Prostate gland (tissue), 2 donors: ENCODE results near the gene SSH2. TPM values are rescaled to one million over a fixed set of nuclear protein-coding genes. Genes with fewer than 3 reads are reported as not detected.
A peak's percentile ranks its signal among the peaks of the same experiment; 100 is the strongest.

Experiments
- DNase-seq: peaks from one replicate; pipeline ENCODE4 v3.0.0-alpha.2; 2019; ENCODE audit warnings: low spot score
- H3K27ac ChIP-seq, 2 donors: fragments of 200-600 bp; sonication (generic); 2 replicates each; pipeline ENCODE4 v1.5.1; 2017 to 2019
- H3K27me3 ChIP-seq: fragments of 200-600 bp; sonication (generic); replicated peaks from 2 replicates; pipeline ENCODE4 v1.5.1; 2019; ENCODE audit not compliant: insufficient read depth
- H3K36me3 ChIP-seq, 2 donors: fragments of 200-600 bp; sonication (generic); 1 replicate in 1 of 2; 2 replicates in 1 of 2; pipeline versions ENCODE4 v1.5.1 to v1.8.1; 2017 to 2019
- H3K4me1 ChIP-seq: fragments of 200-600 bp; sonication (generic); replicated peaks from 2 replicates; pipeline ENCODE4 v1.5.1; 2019
- H3K4me3 ChIP-seq, 2 donors: fragments of 200-600 bp; sonication (generic); 2 replicates each; pipeline ENCODE4 v1.5.1; 2017 to 2019
- H3K9me3 ChIP-seq: fragments of 200-600 bp; sonication (generic); 2 replicates; pipeline ENCODE4 v1.5.1; 2017
- CTCF ChIP-seq, 4 experiments: fragments of 200-600 bp in 2 of 4; fragments of 450-650 bp in 2 of 4; sonication (generic) in 2 of 4; IDR thresholded peaks; 1 replicate in 3 of 4; 2 replicates in 1 of 4; pipeline ENCODE4 v1.5.1; 2016 to 2019; ENCODE audit warnings: antibody characterized with exemption in 4 of 4, mild to moderate bottlenecking in 2 of 4, moderate library complexity in 2 of 4
- POLR2A ChIP-seq: fragments of 450-650 bp; IDR thresholded peaks from one replicate; pipeline ENCODE4 v1.6.1; 2016; ENCODE audit warnings: antibody characterized with exemption, mild to moderate bottlenecking
- POLR2AphosphoS5 ChIP-seq: sonication (generic); formaldehyde crosslinking; IDR thresholded peaks from one replicate; pipeline ENCODE4 v1.6.1; 2017; ENCODE audit warnings: antibody characterized with exemption
- WGBS: methylation state at CpG from one replicate; pipeline ENCODE4 v1.1.5; 2018; 5-methylcytosine and 5-hydroxymethylcytosine counted together
- intact Hi-C: fragments of 100-400 bp; cut with DNase I; formaldehyde crosslinking; loops from one replicate; pipeline ENCODE4 v1.14.2; 2022
- total RNA-seq, 2 donors: library from RNA; depleted of rRNA; stranded (reverse); fragments of >200 nt; gene quantifications; one replicate each; pipeline ENCODE4 v1.1.0, GENCODE V29; 2016

Gene SSH2
- total RNA-seq, 2 donors from 2014 or later, result 10.1 to 27.5 TPM

- H3K4me3 ChIP-seq, result no peak overlapping the region
- intact Hi-C loops, result loop anchor here (5.0 to 10.0 kb wide), 2 partner anchors 195 to 522 kb away; no protein-coding TSS in a partner anchor
- H3K9me3 ChIP-seq, result no peaks in the 10 kb centered on the region
- no peak overlapping the region for H3K27ac ChIP-seq
- TF ChIP-seq POLR2A (no peak), CTCF (IDR thresholded peaks at IDR 0.05) (no peak), POLR2AphosphoS5 (no peak)
- H3K27me3 ChIP-seq, result no peaks in the 10 kb centered on the region
- H3K4me1 ChIP-seq, result no peaks in the 10 kb centered on the region
- 67% methylated on average over 10 of the region's 10 CpGs for WGBS
- no peak for DNase-seq
- H3K36me3 ChIP-seq, result peaks cover 0 to 11% of the 10 kb centered on the region in 2 donors
Observed at GRCh38 chr17:29582254-29582765, 347.7 kb downstream of the SSH2 start.

GRCh38 chr17:29581583-29582253 lies 348.3 kb downstream of the SSH2 start:
- TF ChIP-seq CTCF (IDR thresholded peaks at IDR 0.05) (peak in 1 of 4 experiments; percentile 17), POLR2AphosphoS5 (peak; percentile 31), POLR2A (no peak)
- no peak overlapping the region for H3K27ac ChIP-seq
- H3K9me3 ChIP-seq, result no peaks in the 10 kb centered on the region
- no peaks in the 10 kb centered on the region for H3K27me3 ChIP-seq
- H3K36me3 ChIP-seq, result peaks cover 0 to 16% of the 10 kb centered on the region in 2 donors
- no peaks in the 10 kb centered on the region for H3K4me1 ChIP-seq
- intact Hi-C loops, result loop anchor here (5.0 to 10.0 kb wide), 2 partner anchors 196 to 523 kb away; no protein-coding TSS in a partner anchor
- peak; percentile 55 for DNase-seq
- no peak overlapping the region for H3K4me3 ChIP-seq
- WGBS, result 55% methylated on average over 19 of the region's 20 CpGs

GRCh38 chr17:29579866-29580771 lies 349.9 kb downstream of the SSH2 start:
- Histone ChIP-seq H3K4me1 (no peaks in the 10 kb centered on the region), H3K36me3 (peaks cover 7 to 23% of the 10 kb centered on the region in 2 donors), H3K9me3 (no peaks in the 10 kb centered on the region), H3K4me3 (no peak overlapping the region), H3K27ac (no peak overlapping the region), H3K27me3 (no peaks in the 10 kb centered on the region)
- DNase-seq, result peak; percentile 85
- 61% methylated on average over 15 of the region's 15 CpGs for WGBS
- TF ChIP-seq POLR2A, result no peak
- peak; percentile 83 for TF ChIP-seq POLR2AphosphoS5
- peak; percentile 78 to 97 (median 90) for TF ChIP-seq CTCF (IDR thresholded peaks at IDR 0.05)
- intact Hi-C loops, result loop anchor here (5.0 to 10.0 kb wide), 2 partner anchors 197 to 525 kb away; no protein-coding TSS in a partner anchor

GRCh38 chr17:29578626-29579485 lies 351.2 kb downstream of the SSH2 start:
- DNase-seq, result no peak

More at GRCh38 chr17:29578626-29579485, 351.2 kb downstream of the SSH2 start:
- Histone ChIP-seq H3K4me1 (no peaks in the 10 kb centered on the region), H3K9me3 (no peaks in the 10 kb centered on the region), H3K27ac (no peak overlapping the region), H3K4me3 (no peak overlapping the region), H3K27me3 (no peaks in the 10 kb centered on the region), H3K36me3 (peaks cover 7 to 23% of the 10 kb centered on the region in 2 donors)
- intact Hi-C loops, result no loop called here
- WGBS, result 91% methylated on average over 14 of the region's 14 CpGs
- TF ChIP-seq CTCF (IDR thresholded peaks at IDR 0.05), result no peak
- no peak for TF ChIP-seq POLR2AphosphoS5
- TF ChIP-seq POLR2A, result no peak
